Measurements from ENCODE around the gene CEP20.
"Not testable (repeated sequence)": the region's sequence is repeated elsewhere in the genome, so short reads cannot be mapped to it uniquely, and the experiment has no call there.

CEP20 gene

DNA sequence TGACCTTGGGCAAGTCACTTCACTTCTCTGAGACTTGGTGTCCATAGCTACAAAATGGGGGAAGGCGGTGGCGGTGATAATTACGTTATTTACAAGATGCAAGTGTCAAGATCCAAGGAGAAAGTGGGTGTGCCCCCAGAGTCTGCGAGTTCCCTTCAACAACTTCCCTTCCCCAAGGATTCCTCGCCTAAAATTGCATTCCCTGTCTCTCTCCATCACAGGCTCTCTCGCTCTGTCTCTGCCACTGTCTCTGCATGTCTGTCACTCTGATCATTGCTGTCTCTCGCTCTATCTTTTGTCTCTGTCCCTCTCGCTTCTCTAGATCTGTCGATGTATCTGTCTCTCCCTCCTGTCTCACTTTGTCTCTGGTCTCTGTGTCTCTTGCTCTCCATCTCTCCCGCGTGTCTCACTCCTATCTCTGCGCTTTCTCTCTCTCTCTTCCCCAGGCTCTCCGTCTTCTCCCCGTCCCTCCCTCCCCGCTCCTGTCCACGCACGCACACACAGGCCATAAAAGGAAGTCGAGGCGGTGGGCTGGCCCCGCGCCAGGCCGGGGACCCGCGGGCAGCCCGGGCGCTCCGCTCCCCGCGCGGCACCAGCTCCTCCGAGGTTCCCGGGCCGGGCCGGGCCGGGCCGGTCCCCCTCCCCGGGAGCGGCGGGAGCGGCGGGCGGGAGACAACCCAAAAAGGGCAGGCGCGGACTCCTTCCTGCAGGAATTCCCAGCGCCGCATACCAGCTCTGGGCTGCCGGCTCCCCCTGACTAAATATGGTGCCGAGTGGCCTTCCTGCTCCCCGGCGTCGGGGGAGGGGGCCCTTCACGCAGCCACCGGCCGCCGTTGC lies 30.5 kb downstream of the CEP20 start:
- DNase-seq, result no peak

DNA sequence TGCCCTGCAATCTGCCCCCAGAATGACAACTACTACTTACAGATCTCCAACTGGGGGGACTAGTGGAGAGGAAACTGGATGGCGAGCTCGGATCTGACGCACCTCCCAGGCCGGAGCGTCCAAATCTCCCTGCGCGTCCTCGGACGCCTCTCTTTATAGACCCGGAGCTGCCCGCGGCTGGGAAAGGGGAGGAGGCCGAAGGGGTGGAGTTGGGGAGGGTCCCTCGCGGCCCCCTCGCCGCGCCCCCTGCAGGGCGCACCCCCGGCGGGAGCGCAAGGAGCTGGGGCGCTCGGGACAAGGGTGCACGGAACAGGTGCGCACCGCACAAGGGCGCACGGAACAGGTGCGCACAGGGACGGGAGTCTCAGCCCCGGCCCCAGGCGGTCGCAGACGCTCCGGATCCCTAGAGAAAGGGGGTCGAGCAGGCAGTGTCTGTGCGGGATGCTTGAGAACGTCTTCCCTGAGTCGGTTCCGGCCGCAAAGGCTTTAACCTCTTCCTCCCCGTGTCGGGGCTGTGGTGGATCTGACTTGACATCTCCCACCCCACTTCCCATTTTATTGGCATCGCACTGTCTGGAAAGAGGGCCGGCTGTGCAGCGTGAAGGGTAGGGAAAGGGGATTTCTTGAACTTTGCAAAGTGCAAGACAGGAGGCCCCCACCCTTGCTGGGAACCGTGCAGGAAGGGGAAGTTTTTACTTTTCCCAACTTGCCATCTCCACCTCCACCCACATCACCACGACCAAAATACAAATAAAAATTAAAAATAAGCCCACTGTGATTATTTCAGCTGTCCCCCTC lies 31.3 kb downstream of the CEP20 start, which contains the start of gene MYH11:
TSS of gene MYH11 (minus strand) at position 128 of the 798 bp plus-strand sequence. CDS start 18,776 bp downstream, outside the sequence.
- DNase-seq, result no peak

DNA sequence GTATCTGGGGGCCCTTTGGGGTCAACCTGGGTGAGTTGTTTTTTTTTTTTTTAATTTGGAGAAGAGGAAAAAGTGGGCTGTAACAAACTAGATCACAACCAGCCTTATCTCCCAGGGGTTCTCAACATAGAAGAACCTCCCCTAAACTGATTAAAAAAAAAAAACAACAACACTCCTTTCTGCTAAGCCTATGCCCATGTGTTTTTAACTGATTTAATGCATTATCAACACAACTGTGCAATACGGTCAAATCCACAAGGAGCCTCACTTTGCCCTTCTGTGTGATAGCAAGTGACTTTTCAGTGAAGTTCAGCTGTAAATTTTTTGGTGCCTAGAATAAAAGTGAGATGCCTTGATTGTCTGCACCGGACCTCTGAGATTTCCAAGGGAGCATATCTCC lies 32.2 kb downstream of the CEP20 start:
- no peak for DNase-seq

DNA sequence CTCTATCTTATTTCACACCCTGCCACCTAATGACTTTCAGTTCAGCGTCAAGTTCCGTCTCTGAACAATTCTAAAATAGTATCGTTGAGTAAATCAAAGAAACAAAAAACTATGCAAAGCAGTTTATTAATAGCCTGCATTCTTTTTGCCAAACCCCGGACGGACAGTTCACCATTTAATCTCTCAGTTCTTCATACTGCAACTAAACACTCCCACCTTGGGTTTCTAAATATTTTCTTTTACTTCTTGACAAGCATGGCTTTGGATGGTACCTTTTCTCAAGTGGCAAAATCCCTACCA lies 32.7 kb downstream of the CEP20 start:
- no peak for DNase-seq

DNA sequence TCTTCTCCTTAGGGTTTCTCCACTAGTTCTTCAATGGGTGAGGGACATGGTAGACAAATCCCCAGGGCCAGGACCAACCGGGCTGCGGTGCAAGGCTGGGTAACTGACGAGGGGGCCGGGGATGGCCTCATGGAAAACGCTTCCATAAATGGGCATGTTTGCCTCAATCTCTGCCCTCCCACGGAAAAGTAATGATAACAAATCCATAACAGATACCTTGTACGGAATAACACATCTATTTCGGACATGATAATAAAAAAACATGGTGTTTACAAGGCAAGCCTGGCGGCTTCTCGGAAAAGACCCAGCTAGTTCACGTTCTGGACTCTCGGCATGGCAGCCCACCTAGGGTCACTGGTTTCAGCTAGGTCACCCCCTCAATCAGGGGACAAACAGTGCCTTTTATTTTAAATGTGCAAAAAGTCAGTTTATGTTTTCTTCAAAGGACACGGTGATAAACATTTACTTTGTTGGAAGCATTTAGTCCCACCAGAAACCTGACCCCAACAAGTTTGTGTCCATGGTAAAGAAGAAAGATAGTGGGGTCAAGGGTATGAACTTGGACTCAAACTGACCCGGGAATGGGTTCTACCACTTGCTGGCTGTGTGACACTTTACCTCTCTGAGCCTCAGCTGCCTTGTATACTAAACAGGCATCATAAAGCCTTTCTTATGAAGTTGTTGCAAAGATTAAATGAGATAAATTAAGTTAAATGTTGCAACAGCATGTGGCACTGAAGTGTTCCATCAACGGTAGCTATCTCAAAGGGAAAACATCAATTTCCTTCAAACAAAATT lies 33.3 kb downstream of the CEP20 start:
- DNase-seq, result no peak

DNA sequence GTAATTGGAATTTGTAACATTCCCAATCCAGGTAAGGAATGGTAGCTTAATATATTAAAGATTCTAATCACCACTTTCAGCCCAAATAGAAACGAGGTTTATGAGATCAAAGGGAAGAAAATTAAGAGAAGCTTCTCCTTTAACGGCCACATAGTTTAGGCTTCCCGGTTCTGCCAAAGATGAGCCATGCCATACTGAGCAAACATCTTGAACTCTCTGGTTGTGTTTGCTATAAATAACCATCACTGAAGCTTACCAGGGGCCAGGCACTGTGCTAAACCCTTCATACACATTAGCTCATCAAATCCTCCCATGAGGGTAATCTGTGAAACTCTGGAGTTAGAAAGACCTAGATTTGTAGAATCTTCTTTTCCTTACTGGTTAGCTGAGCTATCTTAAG lies 34.3 kb downstream of the CEP20 start:
- no peak for DNase-seq

DNA sequence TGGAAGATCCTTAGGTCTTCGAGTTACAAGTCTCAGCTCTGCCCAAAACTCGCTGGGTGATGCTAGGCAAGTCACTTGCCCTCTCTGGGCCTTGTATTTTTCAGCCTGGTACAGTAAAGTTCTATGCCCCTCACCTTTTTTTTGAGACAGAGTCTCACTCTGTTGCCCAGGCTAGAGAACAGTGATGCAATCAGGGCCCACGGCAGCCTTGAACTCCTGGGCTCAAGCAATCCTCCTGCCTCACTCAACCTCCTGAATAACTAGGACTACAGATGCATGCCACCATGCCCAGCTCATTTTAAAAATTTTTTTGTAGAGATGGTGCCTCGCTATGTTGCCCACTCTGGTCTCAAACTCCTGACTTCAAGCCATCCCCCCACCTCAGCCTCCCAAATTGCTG lies 35.4 kb downstream of the CEP20 start:
- no peak for DNase-seq

DNA sequence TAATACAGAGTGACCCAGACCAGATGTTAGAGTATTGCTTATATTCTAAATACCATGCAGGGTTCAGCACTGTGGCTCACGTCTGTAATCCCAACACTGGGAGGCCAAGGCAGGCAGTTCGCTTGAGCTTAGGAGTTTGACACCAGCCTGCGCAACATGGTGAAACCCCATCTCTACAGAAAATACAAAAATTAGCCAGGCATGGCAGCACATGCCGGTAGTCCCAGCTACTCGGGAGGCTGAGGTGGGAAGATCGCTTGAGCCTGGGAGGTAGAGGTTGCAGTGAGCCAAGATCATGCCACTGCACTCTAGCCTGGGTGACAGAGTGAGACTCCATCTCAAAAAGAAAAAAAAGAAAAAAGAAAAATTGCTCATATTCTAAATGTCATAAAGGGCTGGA lies 37.8 kb downstream of the CEP20 start:
- not testable (repeated sequence) for DNase-seq

DNA sequence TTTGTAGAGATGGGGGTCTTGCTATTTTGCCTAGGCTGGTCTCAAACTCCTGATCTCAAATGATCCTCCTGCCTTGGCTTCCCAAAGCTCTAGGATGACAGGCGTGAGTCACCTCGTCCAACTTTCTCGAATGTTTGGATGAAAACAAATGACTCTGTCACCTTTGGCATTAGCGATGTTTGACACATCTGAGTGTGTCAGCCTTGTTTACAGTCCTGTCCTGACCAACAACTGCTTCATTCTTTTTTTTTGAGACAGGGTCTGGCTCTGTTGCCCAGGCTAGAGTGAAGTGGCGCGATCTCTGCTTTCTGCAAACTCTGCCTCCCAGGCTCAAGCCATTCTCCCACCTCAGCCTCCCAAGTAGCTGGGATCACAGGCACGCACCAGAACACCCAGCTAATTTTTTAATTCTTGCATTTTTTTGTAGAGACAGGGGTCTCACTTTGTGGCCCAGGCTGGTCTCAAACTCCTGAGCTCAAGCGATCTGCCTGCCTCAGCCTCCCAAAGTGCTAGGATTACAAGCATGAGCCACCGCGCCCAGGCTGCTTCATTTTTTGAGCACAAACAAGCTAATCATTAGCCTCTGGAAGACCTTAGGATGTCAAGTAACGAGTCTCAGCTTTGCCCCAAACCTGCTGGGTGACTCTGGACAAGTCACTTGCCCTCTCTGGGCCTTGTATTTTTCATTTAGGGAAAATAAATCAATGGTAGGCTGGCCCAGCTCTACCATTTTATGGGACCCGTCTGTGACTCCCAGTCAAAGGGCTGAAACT lies 39.0 kb downstream of the CEP20 start:
- no peak for DNase-seq

DNA sequence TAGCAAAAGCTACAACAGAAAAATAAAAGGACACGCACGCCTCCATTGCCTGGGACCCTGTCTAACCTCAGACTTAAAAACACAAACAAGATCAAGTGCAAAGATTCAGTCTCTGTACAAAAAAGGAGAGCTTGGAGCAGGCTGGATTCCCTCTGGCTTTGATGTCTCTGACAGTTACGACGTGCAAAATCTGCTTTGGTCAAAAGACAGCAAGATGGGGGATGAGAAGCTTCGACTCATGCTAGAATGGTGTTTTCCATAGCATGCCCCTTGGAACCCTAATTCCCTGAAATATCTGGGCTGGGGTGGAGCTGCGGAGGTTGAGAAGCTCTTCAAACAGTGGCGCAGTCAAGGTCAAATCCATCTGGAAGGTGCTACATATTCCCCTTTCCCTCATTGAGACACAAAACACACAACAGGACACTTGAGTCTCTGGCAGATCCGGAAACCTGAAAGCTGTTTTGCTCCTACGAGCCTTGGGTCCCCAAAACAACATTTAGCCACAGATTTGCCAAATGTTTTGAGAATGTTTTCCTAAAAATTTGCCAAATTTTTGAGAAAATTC lies 40.7 kb downstream of the CEP20 start:
- no peak for DNase-seq

DNA sequence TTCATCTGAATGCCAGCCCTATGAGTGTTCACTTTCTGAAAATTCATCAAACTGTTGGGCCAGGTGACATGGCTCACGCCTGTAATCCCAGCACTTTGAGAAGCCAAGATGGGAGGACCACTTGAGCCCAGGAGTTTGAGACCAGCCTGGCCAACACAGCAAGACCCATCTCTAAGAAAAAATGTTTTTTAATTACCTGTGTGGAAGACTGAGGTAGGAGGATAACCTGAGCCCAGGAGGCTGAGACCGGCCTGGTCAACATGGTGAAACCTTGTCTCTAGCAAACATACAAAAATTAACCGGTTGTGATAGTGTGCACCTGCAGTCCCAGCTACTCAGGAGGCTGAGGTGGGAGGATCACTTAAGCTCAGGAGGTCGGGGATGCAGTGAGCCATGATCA lies 41.9 kb downstream of the CEP20 start:
- DNase-seq, result no peak

DNA sequence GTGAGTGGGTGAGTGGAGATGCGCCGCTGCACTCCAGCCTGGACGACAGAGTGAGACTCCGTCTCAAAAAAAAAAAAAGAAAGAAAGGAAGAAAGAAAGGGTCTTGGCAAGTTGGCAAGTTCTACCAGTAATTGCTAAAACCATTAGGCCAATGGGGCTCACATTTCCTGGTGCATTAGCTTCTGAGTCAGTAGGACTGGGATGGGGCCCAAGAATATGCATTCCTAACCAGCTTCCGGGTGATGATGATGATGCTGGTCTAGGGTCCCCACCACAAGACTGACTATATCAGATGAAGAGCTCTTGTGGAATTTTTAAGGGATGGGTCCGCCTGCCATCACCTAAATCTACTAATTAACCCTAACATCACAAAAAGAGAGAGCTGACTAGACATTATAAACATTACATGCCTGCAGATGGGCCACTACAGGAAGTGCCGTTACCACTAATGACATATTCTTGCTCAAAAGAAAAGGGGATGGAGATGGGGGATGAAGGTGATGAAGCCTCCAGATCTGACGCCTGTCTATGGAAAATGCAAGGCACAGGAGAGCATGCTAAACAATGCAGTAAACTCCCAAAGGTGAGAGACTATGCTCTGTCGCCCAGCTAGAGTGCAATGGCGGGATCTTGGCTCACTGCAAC lies 44.6 kb downstream of the CEP20 start:
- no peak for DNase-seq

DNA sequence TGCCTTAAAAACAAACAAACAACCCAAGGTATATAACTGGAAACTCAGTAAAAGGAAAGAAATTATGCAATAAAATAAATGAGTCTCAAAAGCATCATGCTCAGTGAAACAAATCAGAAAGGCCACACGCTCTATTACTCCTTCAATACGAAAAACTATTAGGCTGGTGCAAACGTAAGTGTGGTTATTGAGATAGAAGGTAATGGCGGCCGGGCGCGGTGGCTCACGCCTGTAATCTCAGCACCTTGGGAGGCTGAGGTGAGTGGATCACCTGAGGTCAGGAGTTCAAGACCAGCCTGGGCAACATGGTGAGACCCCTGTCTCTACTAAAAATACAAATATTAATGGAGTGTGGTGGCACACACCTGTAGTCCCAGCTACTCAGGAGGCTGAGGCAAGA lies 49.2 kb downstream of the CEP20 start:
- not testable (repeated sequence) for DNase-seq

DNA sequence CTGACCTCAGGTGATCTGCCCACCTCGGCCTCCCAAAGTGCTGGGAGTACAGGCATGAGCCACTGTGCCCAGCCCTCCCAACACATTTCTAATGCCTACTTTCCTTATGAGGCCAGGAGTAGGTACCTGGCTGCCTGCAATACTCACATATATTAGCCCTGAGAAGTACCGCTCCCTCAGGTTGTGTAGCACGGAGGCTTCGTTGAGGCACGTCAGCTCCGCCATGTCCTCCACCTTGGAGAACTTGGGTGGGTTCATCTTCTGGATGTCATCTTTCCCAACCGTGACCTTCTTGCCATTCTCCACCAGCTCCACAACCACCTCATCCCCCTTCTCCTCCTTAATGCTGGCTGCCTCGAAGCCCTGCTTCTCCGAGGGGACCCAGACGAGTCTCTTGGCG lies 50.6 kb downstream of the CEP20 start:
- no peak for DNase-seq

DNA sequence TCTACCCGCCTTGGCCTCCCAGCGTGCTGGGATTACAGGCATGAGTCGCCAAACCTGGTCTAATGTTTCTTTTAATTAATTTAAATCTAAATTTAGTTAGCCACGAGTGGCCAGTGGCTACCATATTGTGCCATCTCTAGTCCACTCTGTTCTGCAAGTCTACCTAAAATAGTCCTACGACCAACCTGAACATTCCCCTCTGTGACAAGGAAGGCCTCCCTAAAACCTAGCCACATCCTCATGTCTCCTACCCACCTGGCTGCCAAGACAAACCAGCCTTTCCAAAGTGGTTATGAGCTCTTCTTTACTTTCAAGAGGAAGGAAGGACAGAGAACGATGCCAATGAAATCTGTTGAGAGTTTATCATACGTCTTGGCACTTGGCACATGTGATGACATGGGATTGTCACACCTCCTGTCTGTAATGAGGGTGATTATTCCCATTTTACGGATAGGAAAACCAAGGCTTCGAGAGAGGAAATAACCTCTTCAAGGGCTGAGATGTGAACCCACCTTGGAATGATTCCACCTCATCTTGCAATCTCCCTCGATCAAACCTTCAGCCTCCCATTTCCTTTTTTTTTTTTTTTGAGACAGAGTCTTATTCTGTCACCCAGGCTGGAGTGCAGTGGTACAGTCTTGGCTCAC lies 51.3 kb downstream of the CEP20 start:
- DNase-seq, result no peak

DNA sequence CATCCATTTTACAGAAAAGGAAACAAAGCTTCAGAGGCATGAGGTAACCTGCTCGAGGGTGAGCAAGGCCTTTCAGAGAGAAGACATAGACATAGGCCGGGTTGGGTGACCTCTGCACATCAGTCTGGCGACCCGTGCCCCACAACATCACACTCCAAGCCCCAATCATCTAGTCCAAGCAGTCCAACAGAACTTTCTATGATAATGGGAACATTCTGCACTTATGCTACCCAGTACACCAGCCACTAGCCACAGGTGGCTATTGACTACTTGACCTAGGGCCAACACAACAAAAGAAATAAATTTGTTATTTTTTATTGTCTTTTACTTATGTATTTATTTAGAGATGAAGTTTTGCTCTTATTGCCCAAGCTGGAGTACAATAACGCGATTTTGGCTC lies 52.3 kb downstream of the CEP20 start:
- no peak for DNase-seq

DNA sequence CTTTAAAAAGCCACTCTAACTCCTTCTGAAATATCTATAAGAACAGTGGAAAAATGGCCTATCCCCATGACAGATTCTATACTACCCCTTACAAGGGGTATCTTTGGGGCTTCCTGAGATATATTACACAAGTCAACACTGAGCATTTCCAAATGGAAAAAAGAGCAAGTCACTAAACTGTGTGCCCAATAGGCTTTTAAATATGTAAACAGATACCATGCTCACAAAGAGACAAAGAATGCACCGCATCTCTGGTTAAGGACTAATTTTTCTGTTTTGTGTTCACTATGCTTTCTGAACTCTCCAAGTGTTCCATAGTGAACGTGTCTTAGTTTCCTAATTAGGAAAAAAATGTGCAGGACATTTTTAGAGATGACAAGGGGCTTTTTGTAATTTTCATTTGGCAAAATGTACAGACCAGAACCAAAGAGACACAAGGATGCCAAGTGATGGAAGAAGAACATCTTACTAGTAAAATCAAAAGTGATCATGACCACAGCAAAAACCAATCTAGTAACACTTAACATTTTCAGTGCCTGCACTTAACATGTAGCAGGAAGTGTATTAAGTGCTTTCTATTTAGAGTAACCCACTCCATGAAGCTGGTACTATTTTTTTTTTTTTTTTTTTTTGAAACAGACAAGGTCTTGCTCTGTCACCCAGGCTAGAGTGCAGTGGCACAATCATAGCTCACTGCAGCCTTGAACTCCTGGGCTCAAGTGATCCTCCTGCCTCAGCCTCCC lies 53.1 kb downstream of the CEP20 start:
- DNase-seq, result no peak

DNA sequence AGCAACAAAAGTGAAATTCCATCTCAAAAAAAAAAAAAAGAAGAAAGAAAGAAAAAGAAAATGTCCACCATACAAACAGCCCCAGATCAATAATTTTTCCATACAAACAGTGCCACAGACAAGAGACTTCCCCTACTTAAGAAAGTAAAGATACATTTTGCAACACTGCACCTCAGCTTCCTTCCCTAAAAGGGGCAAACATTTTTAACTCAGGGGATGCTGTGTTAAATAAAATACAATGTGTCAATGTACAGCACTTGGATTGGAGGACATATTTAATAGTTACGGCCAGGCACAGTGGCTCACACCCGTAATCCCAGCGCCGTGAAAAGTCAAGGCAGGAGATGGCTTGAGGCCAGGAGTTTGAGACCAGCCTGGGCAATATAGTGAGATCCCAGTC lies 53.9 kb downstream of the CEP20 start:
- DNase-seq, result no peak

DNA sequence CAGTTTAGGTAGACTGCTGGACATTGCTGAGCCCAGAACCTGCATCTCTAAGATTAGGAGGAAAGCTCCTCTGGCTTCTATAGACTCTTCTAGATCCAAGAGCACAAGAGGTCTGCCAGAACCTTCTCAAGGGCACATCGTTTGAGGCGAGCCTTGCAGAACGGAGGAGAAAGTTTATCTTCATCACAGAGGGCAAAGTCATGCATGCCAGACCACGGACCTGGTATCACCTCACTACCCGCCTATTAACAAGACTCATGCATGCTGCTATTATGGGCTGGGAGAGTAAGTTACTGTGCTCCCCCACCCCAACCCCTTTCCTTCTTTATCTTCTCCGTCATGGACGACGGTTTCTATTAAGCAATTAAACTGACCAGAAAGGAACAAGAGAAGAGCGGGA lies 54.9 kb downstream of the CEP20 start:
- no peak for DNase-seq

DNA sequence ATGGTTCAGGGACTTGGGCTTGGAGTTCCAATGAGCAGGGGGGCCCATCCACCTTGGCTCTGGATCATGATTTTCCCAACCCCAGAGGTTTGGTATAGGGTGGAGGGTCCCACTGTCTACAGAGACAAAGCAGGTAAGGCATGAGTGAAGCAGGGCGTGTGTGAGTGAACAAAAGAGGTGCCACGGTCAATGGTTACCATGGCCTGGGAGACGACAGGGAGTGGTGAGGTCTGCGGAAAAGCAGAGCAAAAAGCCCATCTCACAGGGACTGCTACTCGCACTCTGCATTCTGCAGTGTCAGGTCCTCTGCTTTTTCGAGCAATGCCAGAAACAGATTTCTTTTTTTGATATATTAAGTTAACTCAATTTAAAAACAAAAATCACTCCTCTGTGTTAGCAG lies 56.2 kb downstream of the CEP20 start:
- no peak for DNase-seq

Data from NCI-H524 treated with DMSO at 0.1 percent for 48 hours (cell line).